H1 (cell line): ENCODE measurements around the gene PIGC. TPM values are rescaled to one million over a fixed set of nuclear protein-coding genes. Genes with fewer than 3 reads are reported as not detected.

Experiments used
- CTCF ChIA-PET: fragments of 300-600 bp; sonication (Branson Sonifier 250); formaldehyde crosslinking; loops from one replicate; lab custom pipeline; 2021; ENCODE audit not compliant: partially characterized antibody; lab: Charles Lee
- POLR2A ChIA-PET: fragments of 300-600 bp; sonication (Branson Sonifier 250); formaldehyde crosslinking; loops from one replicate; lab custom pipeline; 2021; ENCODE audit warnings: inconsistent platforms; ENCODE audit not compliant: partially characterized antibody; lab: Charles Lee
- DNase-seq, 2 experiments: peaks; one replicate each; pipeline versions ENCODE4 v3.0.0 to v3.0.0-alpha.2; 2010 to 2022; ENCODE audit warnings: low spot score in 2 of 2, low read depth in 1 of 2, mixed read lengths in 1 of 2
- FAIRE-seq: peaks from 2 replicates; lab custom pipeline; 2011; peaks lifted over from hg19 to GRCh38; lab: Jason Lieb, UNC
- H2AFZ ChIP-seq: 2 replicates; pipeline ENCODE4 v1.8.1; 2012; ENCODE audit warnings: low read length, inconsistent platforms
- H2AK5ac ChIP-seq: 2 replicates; pipeline ENCODE4 v1.6.1; 2013; ENCODE audit warnings: low read depth, low read length
- H2BK120ac ChIP-seq: replicated peaks from 2 replicates; pipeline ENCODE3; 2013; ENCODE audit warnings: low read depth, low read length, inconsistent platforms
- H2BK12ac ChIP-seq: 2 replicates; pipeline ENCODE4 v1.6.1; 2013; ENCODE audit warnings: low read depth, low read length
- H2BK15ac ChIP-seq: 2 replicates; pipeline ENCODE4 v1.6.1; 2013; ENCODE audit warnings: low read length
- H2BK20ac ChIP-seq: 2 replicates; pipeline ENCODE4 v1.6.1; 2013; ENCODE audit warnings: low read length
- H2BK5ac ChIP-seq: 2 replicates; pipeline ENCODE4 v1.6.1; 2013; ENCODE audit warnings: low read depth, low read length
- H3K14ac ChIP-seq: 2 replicates; pipeline ENCODE4 v1.6.1; 2013; ENCODE audit warnings: inconsistent platforms; ENCODE audit not compliant: insufficient read length
- H3K18ac ChIP-seq: 2 replicates; pipeline ENCODE4 v1.6.1; 2013; ENCODE audit warnings: low read length; ENCODE audit errors: extremely low read depth
- H3K23ac ChIP-seq: 2 replicates; pipeline ENCODE4 v1.6.1; 2013; ENCODE audit warnings: inconsistent platforms; ENCODE audit not compliant: insufficient read length
- H3K23me2 ChIP-seq: 2 replicates; pipeline ENCODE4 v1.6.1; 2013; ENCODE audit warnings: low read depth, low read length
- H3K27ac ChIP-seq: 2 replicates; pipeline ENCODE4 v1.6.1; 2011; ENCODE audit warnings: low read depth, low read length, inconsistent platforms
- H3K27me3 ChIP-seq, 4 experiments: replicated peaks in 1 of 4; 1 replicate in 1 of 4; 2 replicates in 3 of 4; pipeline versions ENCODE4 v1.6.1 to v1.8.1; 2011 to 2013; ENCODE audit warnings: low read length in 3 of 4, mild to moderate bottlenecking in 3 of 4, inconsistent platforms in 2 of 4, mixed read lengths in 2 of 4, moderate library complexity in 1 of 4; ENCODE audit not compliant: control insufficient read depth in 3 of 4, insufficient read depth in 3 of 4; ENCODE audit errors: extremely low read depth in 1 of 4
- H3K36me3 ChIP-seq, 4 experiments: 2 replicates each; pipeline versions ENCODE4 v1.6.1 to v1.8.1; 2011 to 2013; ENCODE audit warnings: mild to moderate bottlenecking in 4 of 4, low read length in 3 of 4, moderate library complexity in 2 of 4, control low read depth in 1 of 4, inconsistent platforms in 1 of 4; ENCODE audit not compliant: insufficient read depth in 4 of 4, control insufficient read depth in 2 of 4
- H3K4ac ChIP-seq: replicated peaks from 2 replicates; pipeline ENCODE3; 2013; ENCODE audit warnings: low read length, low read depth, mixed read lengths, inconsistent platforms; ENCODE audit not compliant: insufficient read length
- H3K4me1 ChIP-seq, 4 experiments: replicated peaks in 1 of 4; 1 replicate in 1 of 4; 2 replicates in 3 of 4; pipeline versions ENCODE4 v1.6.1 to v1.8.1; 2011 to 2013; ENCODE audit warnings: low read length in 3 of 4, inconsistent platforms in 2 of 4, mixed read lengths in 1 of 4; ENCODE audit not compliant: insufficient read depth in 4 of 4, control insufficient read depth in 3 of 4
- H3K4me2 ChIP-seq, 2 experiments: 2 replicates each; pipeline versions ENCODE4 v1.6.1 to v1.8.1; 2011 to 2013; ENCODE audit warnings: low read depth in 2 of 2, low read length in 2 of 2, control low read depth in 1 of 2, inconsistent platforms in 1 of 2, mild to moderate bottlenecking in 1 of 2; ENCODE audit not compliant: insufficient read depth in 1 of 2
- H3K4me3 ChIP-seq, 4 experiments: fragments of 200-600, 300-600 bp in 1 of 4; sonication (generic), shearing (Covaris generic), sonication (Bioruptor Twin) in 1 of 4; 2 replicates each; pipeline versions ENCODE4 v1.5.1 to v1.8.1; 2011 to 2016; ENCODE audit warnings: low read length in 4 of 4, low read depth in 3 of 4, control low read depth in 2 of 4, inconsistent platforms in 2 of 4, mild to moderate bottlenecking in 2 of 4, mixed read lengths in 1 of 4, moderate library complexity in 1 of 4; ENCODE audit not compliant: insufficient read depth in 2 of 4; ENCODE audit errors: extremely low read depth in 1 of 4
- H3K56ac ChIP-seq: replicated peaks from 2 replicates; pipeline ENCODE3; 2013; ENCODE audit warnings: low read depth, mild to moderate bottlenecking, mixed read lengths, low read length, inconsistent platforms; ENCODE audit not compliant: insufficient read length
- H3K79me1 ChIP-seq: 2 replicates; pipeline ENCODE4 v1.6.1; 2013; ENCODE audit warnings: low read depth, low read length, control low read depth
- H3K79me2 ChIP-seq, 2 experiments: 2 replicates each; pipeline versions ENCODE4 v1.6.1 to v1.8.1; 2012 to 2013; ENCODE audit warnings: low read length in 2 of 2, mild to moderate bottlenecking in 2 of 2, inconsistent platforms in 1 of 2; ENCODE audit not compliant: insufficient read depth in 2 of 2, control insufficient read depth in 1 of 2
- H3K9ac ChIP-seq, 4 experiments: replicated peaks in 1 of 4; 1 replicate in 1 of 4; 2 replicates in 3 of 4; pipeline versions ENCODE4 v1.6.1 to v1.8.1; 2011 to 2013; ENCODE audit warnings: low read depth in 3 of 4, low read length in 3 of 4, control low read depth in 2 of 4, mild to moderate bottlenecking in 2 of 4, moderate library complexity in 2 of 4, inconsistent platforms in 1 of 4; ENCODE audit errors: extremely low read depth in 1 of 4
- H3K9me3 ChIP-seq, 2 experiments: 2 replicates each; pipeline versions ENCODE4 v1.6.1 to v1.8.1; 2012 to 2013; ENCODE audit warnings: mild to moderate bottlenecking in 2 of 2, moderate library complexity in 2 of 2, control low read depth in 1 of 2, inconsistent platforms in 1 of 2, low read depth in 1 of 2, low read length in 1 of 2, mixed read lengths in 1 of 2; ENCODE audit not compliant: insufficient read depth in 2 of 2
- H4K20me1 ChIP-seq, 2 experiments: replicated peaks in 1 of 2; 2 replicates each; pipeline versions ENCODE3 to v1.8.1; 2011 to 2013; ENCODE audit warnings: inconsistent platforms in 2 of 2, low read length in 2 of 2, mild to moderate bottlenecking in 1 of 2; ENCODE audit not compliant: insufficient read depth in 2 of 2, control insufficient read depth in 1 of 2
- H4K5ac ChIP-seq: 2 replicates; pipeline ENCODE4 v1.6.1; 2013; ENCODE audit warnings: low read length, low read depth, mixed read lengths, inconsistent platforms; ENCODE audit not compliant: insufficient read length
- H4K8ac ChIP-seq: 2 replicates; pipeline ENCODE4 v1.8.0; 2013; ENCODE audit warnings: mild to moderate bottlenecking, moderate library complexity, low read length, inconsistent platforms; ENCODE audit not compliant: insufficient read depth; ENCODE audit errors: extremely low read depth
- H4K91ac ChIP-seq: replicated peaks from 2 replicates; pipeline ENCODE3; 2013; ENCODE audit warnings: low read length, mixed read lengths, inconsistent platforms; ENCODE audit not compliant: insufficient read length
- CTBP2 ChIP-seq: IDR thresholded peaks from 2 replicates; pipeline ENCODE4 v1.7.0; 2011; ENCODE audit warnings: borderline replicate concordance, mild to moderate bottlenecking, moderate library complexity, mixed read lengths, low read length; ENCODE audit not compliant: insufficient read depth, insufficient read length
- CTCF ChIP-seq, 3 experiments: IDR thresholded peaks; 1 replicate in 2 of 3; 2 replicates in 1 of 3; pipeline versions ENCODE4 v1.5.1 to v1.6.1; 2011; ENCODE audit warnings: low read length in 3 of 3, mild to moderate bottlenecking in 3 of 3, inconsistent platforms in 2 of 3, low read depth in 1 of 3, moderate library complexity in 1 of 3; ENCODE audit not compliant: insufficient read depth in 1 of 3; ENCODE audit errors: control extremely low read depth in 1 of 3
- POLR2AphosphoS5 ChIP-seq: IDR thresholded peaks from 2 replicates; pipeline ENCODE4 v1.6.1; 2011; ENCODE audit warnings: low read depth, low read length
- RAD21 ChIP-seq, 2 experiments: IDR thresholded peaks in 1 of 2; conservative IDR thresholded peaks in 1 of 2; 2 replicates each; pipeline ENCODE4 v1.6.1; 2011; ENCODE audit warnings: low read depth in 2 of 2, low read length in 2 of 2, improper control_type of control experiment in 1 of 2, inconsistent platforms in 1 of 2, mild to moderate bottlenecking in 1 of 2, moderate library complexity in 1 of 2
- SAP30 ChIP-seq: fragments of 300-600 bp; sonication (generic); IDR thresholded peaks from 2 replicates; pipeline ENCODE4 v1.7.1; 2012; ENCODE audit warnings: low read length, moderate library complexity, mild to moderate bottlenecking, inconsistent platforms; ENCODE audit not compliant: insufficient read depth, insufficient replicate concordance
- SIX5 ChIP-seq: IDR thresholded peaks from 2 replicates; pipeline ENCODE4 v1.6.1; 2011; ENCODE audit warnings: mild to moderate bottlenecking, low read depth, low read length
- WGBS, 2 experiments: shearing (Covaris generic) in 1 of 2; methylation state at CpG; one replicate each; pipeline versions ENCODE4 v1.1.6 to v1.1.7; 2013 to 2015; ENCODE audit warnings: low lambda C conversion rate in 2 of 2, mixed read lengths in 2 of 2, inconsistent platforms in 1 of 2, low coverage in 1 of 2, missing lambda C conversion rate in 1 of 2; ENCODE audit not compliant: insufficient replicate concordance in 2 of 2, insufficient coverage in 1 of 2, insufficient read length in 1 of 2; ENCODE audit errors: extremely low coverage in 1 of 2, missing lambda C conversion rate in 1 of 2; 5-methylcytosine and 5-hydroxymethylcytosine counted together
- polyA plus RNA-seq, 7 experiments: library from polyadenylated mRNA; depleted of rRNA in 3 of 7; stranded (reverse) in 5 of 7; unstranded in 2 of 7; fragments of >200 nt in 5 of 7; fragments of 200-250 nt in 2 of 7; gene quantifications; 1 replicate in 5 of 7; 2 replicates in 1 of 7; 4 replicates in 1 of 7; pipeline versions ENCODE4 v1.2.1 to v1.2.3, GENCODE V29; 2011 to 2013; ENCODE audit warnings: missing spikeins in 2 of 7, mixed read lengths in 2 of 7
- total RNA-seq: library from RNA; stranded (reverse); fragmentation: NEBNext Ultra II Directional; extraction: Animal tissue kit (Norgen Biotek cat#: 25700); gene quantifications from 2 replicates; pipeline ENCODE4 v1.2.1, GENCODE V29; 2021

The PIGC gene
- total and polyA plus RNA-seq, 2 of the 8 experiments (the other 6 are each of a cell fraction or from before 2014, with no cell fraction given) = 21.0 to 39.3 TPM

- H2BK5ac ChIP-seq = no peak overlapping the region
- peak overlapping the region in 1 of 4 experiments; percentile 24; a peak in 1 of 7 replicates for H3K9ac ChIP-seq
- no peak overlapping the region for H3K27ac ChIP-seq
- ChIA-PET POLR2A (no interaction called here), CTCF (interaction anchor here (0.6 to 4.2 kb wide), 48 partner anchors 9 to 599 kb away, joined by 3 to 32 read pairs (median 4); no protein-coding TSS in a partner anchor)
- H4K5ac ChIP-seq = no peak overlapping the region
- peak overlapping the region; percentile 100 for H2AFZ ChIP-seq
- no peak overlapping the region; a peak in 1 of 8 replicates for H3K4me3 ChIP-seq
- peaks cover 4 to 9% (median 5%) of the 10 kb centered on the region in 4 experiments; a peak in 5 of 7 replicates for H3K4me1 ChIP-seq
- no peak overlapping the region for H2BK20ac ChIP-seq
- no peak overlapping the region for H3K4ac ChIP-seq
- H3K4me2 ChIP-seq = 0 out of 4 replicates have a peak overlapping the region, but pooled peaks of 1 of the 2 experiments have one; percentile 17
- H3K23me2 ChIP-seq = no peaks in the 10 kb centered on the region
- H2BK120ac ChIP-seq = no peak overlapping the region
- no peak overlapping the region for H4K91ac ChIP-seq
- no peak overlapping the region for H3K56ac ChIP-seq
- H4K8ac ChIP-seq = no peak overlapping the region
- H3K79me1 ChIP-seq = no peaks in the 10 kb centered on the region
- no peaks in the 10 kb centered on the region for H4K20me1 ChIP-seq
- DNase-seq = no peak
- no peak overlapping the region for H2AK5ac ChIP-seq
- FAIRE-seq = no peak
- TF ChIP-seq CTBP2 = no peak
- no peak for TF ChIP-seq POLR2AphosphoS5
- no peak for TF ChIP-seq SIX5
- TF ChIP-seq CTCF (IDR thresholded peaks at IDR 0.05; ENCODE audit: control extremely low read depth in 1 of 3, insufficient read depth in 1 of 3, low read depth in 1 of 3, low read length in 3 of 3) = peak in 1 of 3 experiments; percentile 27; a peak in 1 of 4 replicates
- TF ChIP-seq SAP30 = no peak
- peak; percentile 62 for TF ChIP-seq RAD21 (IDR thresholded peaks at IDR 0.05 in 1 of 2, conservative IDR thresholded peaks at IDR 0.05 in 1 of 2; ENCODE audit: low read depth in 2 of 2, low read length in 2 of 2)
- no peak overlapping the region for H2BK12ac ChIP-seq
- 47% methylated on average over 9 of the region's 9 CpGs; no CpG with 5 or more reads in 1 of the 2 experiments for WGBS, 2 experiments
- no peak overlapping the region for H2BK15ac ChIP-seq
- no peaks in the 10 kb centered on the region for H3K79me2 ChIP-seq
- 0 out of 2 replicates have a peak overlapping the region, but pooled peaks have one; percentile 54 for H3K18ac ChIP-seq
- no peaks in the 10 kb centered on the region for H3K9me3 ChIP-seq
- no peaks in the 10 kb centered on the region for H3K36me3 ChIP-seq
- H3K23ac ChIP-seq = no peak overlapping the region
- H3K14ac ChIP-seq = no peak overlapping the region
- no peaks in the 10 kb centered on the region for H3K27me3 ChIP-seq
Observed at GRCh38 chr1:172398970-172399755, 44.7 kb downstream of the PIGC start.
